Stimulated activated CD4-positive, alpha-beta T cell treated with anti-CD3 and anti-CD28 coated beads, Interleukin-4, amount 100 ng/mL, for 4 hours (primary cell): ENCODE measurements around the gene PEG3.

Source experiments
- DNase-seq, 2 experiments: peaks; one replicate each; pipeline ENCODE4 v3.0.0-alpha.2; 2020

Gene PEG3

DNA sequence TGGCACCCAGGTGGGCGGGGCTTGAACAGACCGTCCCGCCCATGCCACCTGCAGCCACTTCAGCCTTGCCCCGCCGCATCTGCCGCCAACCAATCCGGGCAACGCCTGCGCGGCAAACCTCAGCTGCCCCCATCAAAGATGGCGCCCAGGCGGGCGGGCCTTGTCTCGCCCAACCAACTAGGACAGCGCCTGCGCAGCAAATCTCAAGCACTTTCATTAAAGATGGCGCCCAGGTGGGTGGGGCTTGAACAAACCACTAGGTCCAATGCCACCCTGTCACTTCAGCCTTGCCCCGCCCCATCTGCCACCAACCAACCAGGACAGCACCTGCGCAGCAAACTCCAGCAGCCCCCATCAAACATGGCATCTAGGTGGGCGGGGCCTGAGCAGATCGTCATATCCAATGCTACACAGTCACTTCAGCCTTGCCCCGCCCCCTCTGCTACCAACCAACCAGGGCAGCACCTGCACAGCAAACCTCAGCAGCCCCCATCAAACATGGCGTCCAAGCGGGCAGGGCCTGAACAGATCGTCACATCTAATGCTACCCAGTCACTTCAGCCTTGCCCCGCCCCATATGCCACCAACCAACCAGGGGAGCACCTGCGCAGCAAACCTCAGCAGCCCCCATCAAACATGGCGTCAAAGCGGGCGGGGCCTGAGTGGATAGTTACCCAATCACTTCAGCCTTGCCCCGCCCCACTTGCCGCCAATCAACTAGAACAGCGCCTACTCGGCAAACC is 1.4 kb downstream of the PEG3 start:
- DNase-seq = no peak

DNA sequence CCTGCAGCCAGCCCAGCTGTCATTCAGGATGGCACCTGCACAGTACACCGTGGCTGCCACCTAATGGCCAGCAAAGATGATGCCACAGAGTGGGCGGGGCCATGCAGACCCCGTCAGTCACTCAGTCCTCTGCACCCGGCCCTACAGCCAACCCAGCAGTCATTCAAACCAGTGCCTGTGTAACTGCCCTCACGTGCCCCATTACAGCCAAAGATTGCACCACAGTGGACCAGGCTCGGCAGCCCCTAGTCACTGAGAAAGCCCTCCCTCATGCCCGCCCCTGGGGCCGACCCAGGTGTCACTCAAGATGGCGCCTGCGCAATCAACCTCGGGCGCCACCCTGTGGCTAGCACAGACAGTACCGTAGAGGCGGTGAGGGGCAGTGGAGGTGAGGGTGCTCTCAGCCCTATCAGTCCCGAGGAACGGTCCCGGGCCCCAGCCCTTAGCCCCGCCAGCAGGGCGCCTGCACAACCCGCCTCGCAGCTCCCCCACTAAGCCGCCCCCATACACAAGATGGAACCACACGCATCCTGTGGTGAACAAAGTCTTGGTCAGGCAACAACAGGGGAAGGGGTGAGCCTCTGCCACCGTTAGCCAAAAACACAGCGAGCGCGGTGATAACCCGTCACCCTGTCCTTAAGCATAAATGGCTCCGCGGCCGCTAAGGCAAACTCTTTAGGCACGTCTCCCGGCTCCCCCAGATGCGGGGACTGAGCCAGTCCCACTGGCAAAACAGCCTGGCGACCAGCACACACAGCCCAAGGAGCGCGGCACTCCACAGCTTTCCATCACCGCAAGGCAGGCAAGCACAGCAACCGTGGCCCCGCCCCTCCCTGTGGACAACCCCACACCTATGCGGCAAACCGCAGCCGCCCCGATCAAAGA is 2.3 kb downstream of the PEG3 start:
- no peak for DNase-seq

- no peak for DNase-seq
Measured at GRCh38 chr19:56837492-56838023, 3.0 kb downstream of the PEG3 start.

GRCh38 chr19:56837004-56837403 is 3.5 kb downstream of the PEG3 start:
- DNase-seq = no peak

DNA sequence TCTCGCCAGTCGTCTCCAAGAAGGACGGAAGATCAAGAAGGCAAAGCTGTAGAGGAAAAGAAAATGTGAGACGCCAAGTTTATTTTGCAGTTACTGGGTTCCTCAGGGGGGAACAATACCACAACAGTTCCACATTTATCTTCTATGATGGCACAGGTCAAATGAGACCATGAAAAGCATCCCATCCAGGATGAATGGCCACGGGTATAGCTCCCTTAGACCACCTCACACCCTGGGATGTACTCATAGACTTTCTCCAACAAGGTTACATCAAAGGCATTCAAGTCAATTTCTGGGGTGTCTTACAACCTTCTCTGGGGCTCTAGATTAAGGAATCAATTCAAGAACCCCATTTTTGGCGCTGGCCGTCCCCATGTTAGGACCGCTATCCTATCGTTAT is 4.5 kb downstream of the PEG3 start:
- no peak for DNase-seq

DNA sequence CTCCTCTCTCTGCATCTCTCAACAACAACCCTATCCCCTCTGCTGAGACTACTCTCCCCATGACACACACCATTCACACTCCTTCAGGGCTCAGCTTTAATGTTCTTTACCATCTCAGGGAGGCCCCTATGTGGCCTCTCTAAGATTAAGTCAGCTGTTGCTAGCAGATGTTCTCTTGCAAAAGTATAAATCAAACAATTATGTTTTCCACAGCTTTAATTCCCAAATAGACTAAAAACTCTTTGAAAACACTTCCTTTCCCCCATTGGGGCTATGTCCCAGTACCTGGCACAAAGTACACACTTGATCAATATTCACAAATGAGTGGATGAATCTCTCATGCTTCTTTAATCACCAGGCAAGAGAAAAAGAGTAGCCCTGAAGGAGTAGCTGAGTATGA is 5.1 kb downstream of the PEG3 start:
- no peak for DNase-seq

- no peak for DNase-seq
Measured at GRCh38 chr19:56834564-56835375, 5.8 kb downstream of the PEG3 start.

DNA sequence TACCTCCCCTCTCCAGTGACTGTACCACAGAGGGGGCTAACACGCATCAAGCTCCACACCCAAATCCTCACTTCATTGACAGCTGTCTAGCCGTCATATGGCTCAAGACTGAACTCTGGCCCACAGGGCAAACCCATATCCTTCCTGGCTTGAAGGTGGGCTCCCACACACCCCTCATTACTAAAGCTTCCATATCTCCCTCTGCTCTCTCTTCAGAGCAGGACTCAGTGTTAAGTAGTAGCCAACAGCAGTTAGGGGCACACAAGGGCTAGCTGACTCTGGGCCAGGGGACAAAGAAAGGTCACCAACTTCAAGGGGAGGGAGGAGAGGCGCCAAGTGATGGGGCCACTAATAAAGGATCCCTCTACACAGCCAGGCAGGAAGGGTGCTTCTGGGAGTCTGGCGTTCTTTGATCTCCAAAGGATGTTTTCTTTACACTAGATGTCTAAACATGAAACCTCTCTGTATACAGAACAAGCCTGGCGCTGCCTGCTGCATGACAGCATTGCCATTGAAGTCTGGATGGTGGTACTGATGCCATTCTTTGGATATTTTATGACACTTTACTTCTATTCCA is 8.1 kb downstream of the PEG3 start:
- DNase-seq = no peak

GRCh38 chr19:56831255-56831654 is 9.3 kb downstream of the PEG3 start:
- DNase-seq = no peak

DNA sequence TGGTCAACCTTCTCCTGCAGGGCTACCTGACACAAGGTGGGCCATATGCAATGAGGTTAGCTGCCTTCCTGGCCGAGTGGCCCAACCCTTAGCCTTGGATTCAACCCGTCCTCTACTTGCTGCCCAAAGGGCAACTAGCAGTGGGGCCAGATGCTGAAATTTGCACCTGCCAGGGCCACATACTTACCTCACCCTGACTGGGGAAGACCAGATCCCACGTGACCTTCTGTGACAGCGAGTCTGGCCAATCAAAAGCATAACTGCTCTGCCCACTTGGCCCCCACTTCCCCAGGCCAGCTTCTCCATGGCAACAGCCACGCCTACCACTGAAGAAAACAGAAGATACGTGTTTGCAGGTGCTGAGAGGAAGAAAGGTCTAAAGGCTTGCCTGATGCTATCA is 10.9 kb downstream of the PEG3 start:
- DNase-seq = no peak

DNA sequence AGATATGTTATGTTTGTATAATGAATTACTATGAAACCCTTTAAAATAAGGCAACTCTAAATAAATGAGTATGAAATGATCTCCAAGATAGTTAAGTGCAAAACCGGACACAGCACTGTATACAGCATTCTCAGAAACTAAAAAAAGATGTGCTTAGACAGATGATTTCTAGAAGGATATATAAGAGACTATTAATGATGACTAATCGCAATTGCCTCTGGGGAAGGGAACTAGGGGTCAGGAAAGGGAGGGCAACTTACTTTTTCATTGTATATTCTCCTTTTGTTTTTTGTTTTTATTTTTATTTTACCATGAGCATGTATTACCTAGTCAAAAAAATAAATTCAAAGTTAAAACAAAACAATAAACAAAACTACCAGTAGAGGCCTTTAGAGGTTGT is 12.8 kb downstream of the PEG3 start:
- no peak for DNase-seq

DNA sequence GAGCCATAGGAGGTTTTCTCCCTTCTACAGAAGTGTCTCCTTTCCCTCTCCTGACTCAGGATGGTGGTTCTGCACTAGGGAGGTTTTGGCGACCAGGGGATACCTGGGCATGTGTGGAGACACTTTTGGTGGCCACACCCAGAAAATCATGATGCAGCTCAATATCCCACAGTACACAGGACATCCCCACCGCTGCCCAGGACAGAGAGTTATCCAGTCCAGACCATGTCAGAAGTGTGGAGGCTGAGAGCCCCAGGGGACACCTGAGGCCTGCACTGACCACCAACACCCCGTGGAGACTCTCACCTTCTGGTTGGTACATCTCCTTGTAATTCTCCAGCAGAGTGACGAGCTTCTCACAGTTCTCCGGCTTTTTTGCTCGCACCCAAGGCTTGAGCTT is 16.6 kb downstream of the PEG3 start:
- no peak for DNase-seq

GRCh38 chr19:56823417-56823816 is 17.1 kb downstream of the PEG3 start:
- no peak for DNase-seq

DNA sequence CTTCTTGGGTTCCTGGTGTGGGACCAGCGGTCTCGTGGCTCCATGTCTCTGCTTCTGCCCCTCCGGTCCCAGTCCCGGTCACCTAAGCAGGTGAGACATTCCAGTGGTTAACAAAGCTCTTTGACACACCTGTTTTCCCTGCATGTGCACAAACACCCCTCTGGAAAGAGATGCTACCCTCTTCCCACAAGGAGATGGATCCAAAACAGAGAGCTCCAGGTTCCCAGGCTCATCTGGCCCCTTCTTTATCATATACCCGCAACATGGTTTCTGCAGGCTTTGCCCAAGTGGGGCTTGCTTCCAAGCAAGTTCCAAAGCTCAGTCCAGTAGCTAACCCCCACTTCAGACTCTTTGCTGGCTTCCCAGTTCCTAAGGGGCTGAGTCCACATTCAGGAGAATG is 17.8 kb downstream of the PEG3 start:
- no peak for DNase-seq

- DNase-seq = no peak
Measured at GRCh38 chr19:56821675-56822074, 18.9 kb downstream of the PEG3 start.

- no peak for DNase-seq
Measured at GRCh38 chr19:56821209-56821608, 19.3 kb downstream of the PEG3 start.

- no peak for DNase-seq
Measured at GRCh38 chr19:56819166-56819565, 21.4 kb downstream of the PEG3 start.

DNA sequence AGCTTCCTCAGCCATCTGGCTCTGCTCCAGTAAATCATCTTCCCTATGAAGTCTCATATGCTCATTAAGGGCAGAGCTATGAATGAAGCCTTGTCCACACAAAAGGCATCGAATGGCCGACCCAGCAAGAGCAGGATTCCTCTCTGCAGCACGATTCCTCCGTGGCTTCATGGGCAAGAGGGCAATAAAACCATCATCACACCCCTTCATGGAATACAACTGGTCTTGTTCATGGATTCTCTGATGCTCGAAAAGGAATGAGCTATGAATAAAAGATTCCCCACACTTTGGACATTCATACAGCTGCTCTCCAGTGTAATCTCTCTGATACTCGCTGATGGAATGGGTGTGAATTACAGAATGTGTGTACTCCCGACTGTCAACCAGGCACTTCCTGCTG is 25.9 kb downstream of the PEG3 start:
- no peak for DNase-seq

DNA sequence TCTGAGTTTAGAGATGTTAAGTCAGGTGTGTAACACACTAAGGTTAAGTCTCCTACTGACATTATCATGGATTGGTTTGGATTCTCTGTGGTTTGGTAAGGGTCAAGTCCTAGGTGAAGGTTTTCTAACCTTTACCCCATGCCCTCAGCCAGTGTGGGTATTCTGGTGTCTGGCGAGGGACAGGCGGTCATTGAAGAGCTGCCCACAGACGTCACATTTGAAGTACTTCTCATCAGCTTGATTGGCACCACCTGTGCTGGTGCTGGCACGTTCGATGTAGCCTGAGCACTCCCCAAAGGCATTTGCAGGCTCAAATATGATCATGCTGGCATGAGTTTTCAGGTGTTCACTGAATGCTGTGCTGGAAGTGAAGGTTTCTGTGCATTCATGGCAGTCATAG is 27.0 kb downstream of the PEG3 start:
- no peak for DNase-seq

GRCh38 chr19:56811480-56811879 is 29.0 kb downstream of the PEG3 start:
- no peak for DNase-seq

- no peak for DNase-seq
Measured at GRCh38 chr19:56810260-56810659, 30.3 kb downstream of the PEG3 start.

DNA sequence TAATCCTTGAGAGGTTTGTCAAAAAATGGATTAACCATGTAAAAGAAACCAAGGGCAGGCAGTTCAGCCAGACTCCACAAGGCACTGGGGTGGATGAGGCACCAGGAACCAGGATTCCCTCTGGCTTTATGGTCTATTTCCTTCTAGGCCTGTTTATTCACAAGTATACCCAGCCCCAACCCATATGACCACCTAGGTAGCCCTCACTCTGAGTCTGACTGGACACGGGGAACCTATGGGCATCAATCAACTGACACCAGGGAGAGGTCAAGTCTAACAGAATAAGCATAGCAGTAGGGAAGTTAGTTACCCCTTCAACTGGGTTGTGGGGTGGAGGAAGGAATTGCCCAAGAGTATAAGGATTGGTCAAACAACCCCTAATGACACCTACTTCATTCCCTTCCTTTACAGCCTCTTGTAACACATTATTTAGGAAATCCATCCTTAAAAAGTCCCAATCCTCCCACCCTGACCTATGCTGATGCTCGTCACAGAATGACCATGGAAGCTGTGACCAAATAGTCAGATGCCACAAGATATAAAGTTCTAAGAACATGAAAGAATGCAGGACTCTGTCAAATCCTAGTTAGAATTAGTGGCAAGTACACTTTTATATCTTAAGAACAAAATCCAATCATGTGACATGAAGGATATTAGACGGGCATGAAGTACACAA is 31.7 kb downstream of the PEG3 start:
- no peak for DNase-seq
